CD8-positive, alpha-beta memory T cell (primary cell): ENCODE measurements around the gene MMP20. TPM values are rescaled to one million over a fixed set of nuclear protein-coding genes. Genes with fewer than 3 reads are reported as not detected.

Experiments used
- CTCF ChIA-PET: fragments of 350-600 bp; sonication (Branson Sonifier 250); formaldehyde crosslinking; loops from one replicate; lab custom pipeline; 2021; ENCODE audit warnings: antibody characterized with exemption; lab: Charles Lee
- POLR2A ChIA-PET: fragments of 350-600 bp; sonication (Branson Sonifier 250); formaldehyde crosslinking; loops from one replicate; lab custom pipeline; 2021; ENCODE audit warnings: antibody characterized with exemption; lab: Charles Lee
- DNase-seq, 5 donors: peaks; one replicate each; pipeline versions ENCODE4 v3.0.0 to v3.0.0-alpha.2; 2020 to 2022; ENCODE audit warnings: mixed read lengths in 1 of 5
- H3K27ac ChIP-seq: one replicate; pipeline ENCODE4 v1.7.0; 2013; ENCODE audit warnings: low read depth, mild to moderate bottlenecking, low read length, moderate library complexity
- H3K27me3 ChIP-seq: 2 replicates; pipeline ENCODE4 v1.7.0; 2013; ENCODE audit warnings: low read length, mild to moderate bottlenecking; ENCODE audit not compliant: insufficient read depth, poor library complexity, severe bottlenecking
- H3K36me3 ChIP-seq: 2 replicates; pipeline ENCODE4 v1.7.0; 2013; ENCODE audit warnings: mild to moderate bottlenecking, low read length, moderate library complexity; ENCODE audit not compliant: insufficient read depth
- H3K4me1 ChIP-seq: 2 replicates; pipeline ENCODE4 v1.7.0; 2013; ENCODE audit warnings: mild to moderate bottlenecking, low read length, moderate library complexity; ENCODE audit not compliant: insufficient read depth
- H3K4me3 ChIP-seq: 2 replicates; pipeline ENCODE4 v1.7.0; 2013; ENCODE audit warnings: mild to moderate bottlenecking, low read length
- H3K9me3 ChIP-seq: 2 replicates; pipeline ENCODE4 v1.7.0; 2013; ENCODE audit warnings: mild to moderate bottlenecking, low read length
- H3K27ac Mint-ChIP-seq, 8 donors: one replicate each; pipeline ENCODE4 v1.8.0; 2020 to 2021; ENCODE audit warnings: mixed read lengths in 8 of 8, mild to moderate bottlenecking in 6 of 8, inconsistent platforms in 3 of 8, moderate library complexity in 3 of 8
- H3K27me3 Mint-ChIP-seq, 2 donors: one replicate each; pipeline ENCODE4 v1.8.0; 2020 to 2021; ENCODE audit warnings: mixed read lengths in 2 of 2, mild to moderate bottlenecking in 1 of 2, moderate library complexity in 1 of 2
- H3K36me3 Mint-ChIP-seq, 3 donors: one replicate each; pipeline ENCODE4 v1.8.0; 2020 to 2021; ENCODE audit warnings: mixed read lengths in 3 of 3, inconsistent platforms in 1 of 3, mild to moderate bottlenecking in 1 of 3
- H3K4me1 Mint-ChIP-seq, 3 donors: one replicate each; pipeline ENCODE4 v1.8.0; 2020 to 2021; ENCODE audit warnings: mixed read lengths in 3 of 3, inconsistent platforms in 1 of 3, mild to moderate bottlenecking in 1 of 3
- H3K4me3 Mint-ChIP-seq, 7 donors: one replicate each; pipeline ENCODE4 v1.8.0; 2020 to 2021; ENCODE audit warnings: mixed read lengths in 7 of 7, mild to moderate bottlenecking in 6 of 7, moderate library complexity in 4 of 7, inconsistent platforms in 2 of 7
- H3K9me3 Mint-ChIP-seq, 5 donors: one replicate each; pipeline ENCODE4 v1.8.0; 2020 to 2022; ENCODE audit warnings: mixed read lengths in 5 of 5, mild to moderate bottlenecking in 3 of 5, moderate library complexity in 2 of 5, inconsistent platforms in 1 of 5
- polyA plus RNA-seq: library from polyadenylated mRNA; unstranded; fragments of 300-500 nt; fragmentation: Illumina TruSeq; gene quantifications from one replicate; pipeline ENCODE4 v1.2.3, GENCODE V29; 2021
- total RNA-seq, 2 experiments: library from RNA; stranded (reverse); gene quantifications; one replicate each; pipeline ENCODE4 v1.2.3, GENCODE V29; 2021

Gene MMP20
- total and polyA plus RNA-seq, 3 experiments from 2014 or later, result not detected

GRCh38 chr11:102613450-102613849, 11.7 kb downstream of the MMP20 start:
- no peaks in the 10 kb centered on the region for H3K36me3 Mint-ChIP-seq
- POLR2A ChIA-PET, result no interaction called here

GRCh38 chr11:102611291-102611690, 13.8 kb downstream of the MMP20 start:
- H3K27me3 ChIP-seq, result no peaks in the 10 kb centered on the region
- no peak overlapping the region for H3K4me3 ChIP-seq
- H3K36me3 ChIP-seq, result no peaks in the 10 kb centered on the region
- Mint-ChIP-seq H3K36me3 (no peaks in the 10 kb centered on the region), H3K27ac (no peak overlapping the region), H3K4me3 (no peak overlapping the region), H3K4me1 (peaks cover 0 to 3% (median 0%) of the 10 kb centered on the region in 3 donors), H3K9me3 (no peaks in the 10 kb centered on the region), H3K27me3 (peaks cover 0 to 2% of the 10 kb centered on the region in 2 donors)
- no peak for DNase-seq
- H3K4me1 ChIP-seq, result no peaks in the 10 kb centered on the region
- H3K9me3 ChIP-seq, result no peaks in the 10 kb centered on the region
- no peak overlapping the region for H3K27ac ChIP-seq
- ChIA-PET POLR2A (no interaction called here), CTCF (no interaction called here)

More at GRCh38 chr11:102613450-102613849, 11.7 kb downstream of the MMP20 start:
- H3K4me1 Mint-ChIP-seq, result peaks cover 0 to 3% (median 0%) of the 10 kb centered on the region in 3 donors
- Histone ChIP-seq H3K36me3 (no peaks in the 10 kb centered on the region), H3K27ac (no peak overlapping the region), H3K4me3 (no peak overlapping the region), H3K9me3 (no peaks in the 10 kb centered on the region), H3K4me1 (no peaks in the 10 kb centered on the region), H3K27me3 (no peaks in the 10 kb centered on the region)
- no peak overlapping the region for H3K27ac Mint-ChIP-seq
- no peaks in the 10 kb centered on the region for H3K9me3 Mint-ChIP-seq
- CTCF ChIA-PET, result interaction anchor here (0.7 to 2.7 kb wide), 18 partner anchors 10 to 324 kb away, joined by 3 to 18 read pairs (median 4); partner anchors contain the start of gene MMP20
- H3K4me3 Mint-ChIP-seq, result no peak overlapping the region
- no peak for DNase-seq
- no peaks in the 10 kb centered on the region for H3K27me3 Mint-ChIP-seq

- ChIA-PET CTCF (interaction anchor here (1.0 kb wide), 1 partner anchor 322 kb away, joined by 3 read pairs; no protein-coding TSS in a partner anchor), POLR2A (no interaction called here)
- Mint-ChIP-seq H3K36me3 (no peaks in the 10 kb centered on the region), H3K4me1 (peaks cover 0 to 3% (median 0%) of the 10 kb centered on the region in 3 donors), H3K4me3 (no peak overlapping the region), H3K9me3 (no peaks in the 10 kb centered on the region), H3K27ac (no peak overlapping the region), H3K27me3 (peaks cover 2 to 3% of the 10 kb centered on the region in 2 donors)
- H3K4me3 ChIP-seq, result no peak overlapping the region
- no peaks in the 10 kb centered on the region for H3K4me1 ChIP-seq
- no peaks in the 10 kb centered on the region for H3K27me3 ChIP-seq
- no peak for DNase-seq
- H3K36me3 ChIP-seq, result no peaks in the 10 kb centered on the region
- H3K27ac ChIP-seq, result no peak overlapping the region
- no peaks in the 10 kb centered on the region for H3K9me3 ChIP-seq
Measured at GRCh38 chr11:102610200-102610599, 14.9 kb downstream of the MMP20 start.

GRCh38 chr11:102608699-102609098, 16.4 kb downstream of the MMP20 start:
- Histone ChIP-seq H3K4me1 (no peaks in the 10 kb centered on the region), H3K27me3 (no peaks in the 10 kb centered on the region), H3K27ac (no peak overlapping the region), H3K4me3 (no peak overlapping the region), H3K36me3 (no peaks in the 10 kb centered on the region), H3K9me3 (no peaks in the 10 kb centered on the region)
- H3K4me3 Mint-ChIP-seq, result no peak overlapping the region
- ChIA-PET CTCF (no interaction called here), POLR2A (no interaction called here)
- H3K27ac Mint-ChIP-seq, result no peak overlapping the region
- H3K36me3 Mint-ChIP-seq, result no peaks in the 10 kb centered on the region
- no peak for DNase-seq
- peaks cover 2 to 3% of the 10 kb centered on the region in 2 donors for H3K27me3 Mint-ChIP-seq
- H3K4me1 Mint-ChIP-seq, result peaks cover 0 to 3% (median 0%) of the 10 kb centered on the region in 3 donors
- no peaks in the 10 kb centered on the region for H3K9me3 Mint-ChIP-seq

- CTCF ChIA-PET, result no interaction called here
Measured at GRCh38 chr11:102604875-102605274, 20.3 kb downstream of the MMP20 start.

GRCh38 chr11:102604011-102604410, 21.1 kb downstream of the MMP20 start:
- H3K27me3 ChIP-seq, result no peaks in the 10 kb centered on the region
- H3K27me3 Mint-ChIP-seq, result peaks cover 2 to 3% of the 10 kb centered on the region in 2 donors
- no peak overlapping the region for H3K4me3 Mint-ChIP-seq
- H3K4me1 Mint-ChIP-seq, result peaks cover 0 to 7% (median 0%) of the 10 kb centered on the region in 3 donors
- H3K9me3 Mint-ChIP-seq, result no peaks in the 10 kb centered on the region
- H3K4me3 ChIP-seq, result no peak overlapping the region
- no peaks in the 10 kb centered on the region for H3K36me3 ChIP-seq
- ChIA-PET CTCF (interaction anchor here (1.9 kb wide), 1 partner anchor 9 kb away, joined by 9 read pairs; no protein-coding TSS in a partner anchor), POLR2A (interaction anchor here (0.6 kb wide), 1 partner anchor 31 kb away, joined by 3 read pairs; no protein-coding TSS in a partner anchor)
- no peaks in the 10 kb centered on the region for H3K9me3 ChIP-seq
- H3K36me3 Mint-ChIP-seq, result no peaks in the 10 kb centered on the region
- H3K27ac Mint-ChIP-seq, result no peak overlapping the region
- H3K27ac ChIP-seq, result no peak overlapping the region
- H3K4me1 ChIP-seq, result no peaks in the 10 kb centered on the region
- DNase-seq, result no peak

More at GRCh38 chr11:102604875-102605274, 20.3 kb downstream of the MMP20 start:
- H3K27ac ChIP-seq, result no peak overlapping the region
- peaks cover 0 to 4% (median 0%) of the 10 kb centered on the region in 3 donors for H3K4me1 Mint-ChIP-seq
- no peak overlapping the region for H3K4me3 Mint-ChIP-seq
- POLR2A ChIA-PET, result no interaction called here
- no peaks in the 10 kb centered on the region for H3K9me3 ChIP-seq
- H3K36me3 ChIP-seq, result no peaks in the 10 kb centered on the region
- H3K4me1 ChIP-seq, result no peaks in the 10 kb centered on the region
- H3K27me3 Mint-ChIP-seq, result peaks cover 2 to 3% of the 10 kb centered on the region in 2 donors
- H3K36me3 Mint-ChIP-seq, result no peaks in the 10 kb centered on the region
- no peak overlapping the region for H3K4me3 ChIP-seq
- H3K27ac Mint-ChIP-seq, result no peak overlapping the region
- DNase-seq, result no peak
- H3K27me3 ChIP-seq, result no peaks in the 10 kb centered on the region
- H3K9me3 Mint-ChIP-seq, result no peaks in the 10 kb centered on the region

- ChIA-PET CTCF (interaction anchor here (1.1 to 1.9 kb wide), 2 partner anchors 9 to 129 kb away, joined by 3 to 9 read pairs; no protein-coding TSS in a partner anchor), POLR2A (no interaction called here)
- no peaks in the 10 kb centered on the region for H3K4me1 ChIP-seq
- no peaks in the 10 kb centered on the region for H3K36me3 Mint-ChIP-seq
- DNase-seq, result no peak
- no peak overlapping the region for H3K4me3 ChIP-seq
- no peak overlapping the region for H3K4me3 Mint-ChIP-seq
- no peak overlapping the region for H3K27ac ChIP-seq
- peaks cover 0 to 7% (median 0%) of the 10 kb centered on the region in 3 donors for H3K4me1 Mint-ChIP-seq
- no peak overlapping the region for H3K27ac Mint-ChIP-seq
- peaks cover 2 to 3% of the 10 kb centered on the region in 2 donors for H3K27me3 Mint-ChIP-seq
- no peaks in the 10 kb centered on the region for H3K9me3 Mint-ChIP-seq
- H3K27me3 ChIP-seq, result no peaks in the 10 kb centered on the region
- H3K36me3 ChIP-seq, result no peaks in the 10 kb centered on the region
- no peaks in the 10 kb centered on the region for H3K9me3 ChIP-seq
Measured at GRCh38 chr11:102603576-102603975, 21.6 kb downstream of the MMP20 start.

GRCh38 chr11:102603091-102603490, 22.0 kb downstream of the MMP20 start:
- no peak for DNase-seq
- Mint-ChIP-seq H3K9me3 (no peaks in the 10 kb centered on the region), H3K4me1 (peaks cover 0 to 7% (median 0%) of the 10 kb centered on the region in 3 donors), H3K36me3 (no peaks in the 10 kb centered on the region), H3K27ac (no peak overlapping the region), H3K27me3 (peaks cover 2 to 3% of the 10 kb centered on the region in 2 donors), H3K4me3 (no peak overlapping the region)
- ChIA-PET CTCF (interaction anchor here (1.0 to 1.9 kb wide), 3 partner anchors 10 to 128 kb away, joined by 3 to 9 read pairs (median 3); no protein-coding TSS in a partner anchor), POLR2A (no interaction called here)
- no peaks in the 10 kb centered on the region for H3K27me3 ChIP-seq
- no peak overlapping the region for H3K4me3 ChIP-seq
- H3K9me3 ChIP-seq, result no peaks in the 10 kb centered on the region
- H3K27ac ChIP-seq, result no peak overlapping the region
- no peaks in the 10 kb centered on the region for H3K36me3 ChIP-seq
- no peaks in the 10 kb centered on the region for H3K4me1 ChIP-seq
